OCI-LY7 (cell line): ENCODE data around the gene CPB1. TPM values are rescaled to one million over a fixed set of nuclear protein-coding genes. Genes with fewer than 3 reads are reported as not detected.

ENCODE experiments used
- BruUV-seq: library from RNA; stranded (reverse); fragments of 400-500 nt; replicated peaks from 2 replicates; lab custom pipeline; 2021; lab: Mats Ljungman, UMichigan
- CTCF ChIA-PET: fragments of 300-600 bp; sonication (Branson Sonifier 250); formaldehyde crosslinking; loops from one replicate; lab custom pipeline; 2022; ENCODE audit warnings: antibody characterized with exemption; ENCODE audit not compliant: unreplicated experiment; lab: Charles Lee
- POLR2A ChIA-PET: fragments of 300-600 bp; sonication (Branson Sonifier 250); formaldehyde crosslinking; loops from one replicate; lab custom pipeline; 2022; ENCODE audit warnings: antibody characterized with exemption; lab: Charles Lee
- DNase-seq: peaks from one replicate; pipeline ENCODE4 v3.0.0-alpha.2; 2015; ENCODE audit warnings: low spot score
- H2AFZ ChIP-seq: fragments of 200-600 bp; sonication (generic), shearing (Covaris generic); 2 replicates; pipeline ENCODE4 v1.6.1; 2014; ENCODE audit warnings: mild to moderate bottlenecking, antibody characterized with exemption, low read length, moderate library complexity
- H3K27ac ChIP-seq: fragments of 200-600 bp; sonication (generic); 2 replicates; pipeline ENCODE4 v1.5.1; 2014; ENCODE audit warnings: mixed run types, low read depth, mild to moderate bottlenecking, moderate library complexity, low read length, inconsistent platforms; ENCODE audit not compliant: poor library complexity, severe bottlenecking
- H3K36me3 ChIP-seq: fragments of 200-600 bp; sonication (generic); 2 replicates; pipeline ENCODE4 v1.6.1; 2014; ENCODE audit warnings: mild to moderate bottlenecking, antibody characterized with exemption, low read length, moderate library complexity, mixed read lengths; ENCODE audit not compliant: insufficient read depth
- H3K4me1 ChIP-seq: fragments of 200-600 bp; sonication (generic); 2 replicates; pipeline ENCODE4 v1.5.1; 2014; ENCODE audit warnings: mild to moderate bottlenecking, low read length; ENCODE audit not compliant: insufficient read depth, poor library complexity, severe bottlenecking
- H3K4me2 ChIP-seq: fragments of 200-600 bp; sonication (generic); 2 replicates; pipeline ENCODE4 v1.6.1; 2014; ENCODE audit warnings: mild to moderate bottlenecking, low read length
- H3K4me3 ChIP-seq: fragments of 200-600 bp; sonication (generic); 2 replicates; pipeline ENCODE4 v1.5.1; 2014; ENCODE audit warnings: mild to moderate bottlenecking, low read depth, low read length; ENCODE audit not compliant: poor library complexity, severe bottlenecking
- H3K79me2 ChIP-seq: fragments of 200-600 bp; sonication (generic); 2 replicates; pipeline ENCODE4 v1.6.1; 2016; ENCODE audit warnings: low read depth, mild to moderate bottlenecking, low read length, moderate library complexity, mixed read lengths; ENCODE audit not compliant: insufficient read depth
- H3K9me2 ChIP-seq: fragments of 200-600 bp; sonication (generic); 2 replicates; pipeline ENCODE4 v1.6.1; 2016; ENCODE audit warnings: mild to moderate bottlenecking, low read length, mixed read lengths; ENCODE audit not compliant: insufficient read depth
- H3K9me3 ChIP-seq: fragments of 200-600 bp; sonication (generic); 2 replicates; pipeline ENCODE4 v1.6.1; 2014; ENCODE audit warnings: mild to moderate bottlenecking, mixed run types, low read length, mixed read lengths
- H4K20me1 ChIP-seq: fragments of 200-600 bp; sonication (generic); 2 replicates; pipeline ENCODE4 v1.6.1; 2014; ENCODE audit warnings: mild to moderate bottlenecking, antibody characterized with exemption, low read length, moderate library complexity, mixed read lengths; ENCODE audit not compliant: insufficient read depth
- CTCF ChIP-seq: fragments of 200-600 bp; sonication (generic); conservative IDR thresholded peaks from 2 replicates; pipeline ENCODE4 v1.5.1; 2014; ENCODE audit warnings: mild to moderate bottlenecking, antibody characterized with exemption, low read length, moderate library complexity, mixed read lengths
- EZH2phosphoT487 ChIP-seq: fragments of 200-600 bp; sonication (generic); IDR thresholded peaks from 2 replicates; pipeline ENCODE4 v1.6.1; 2018; ENCODE audit warnings: low read depth, borderline replicate concordance, mild to moderate bottlenecking, mixed run types, antibody characterized with exemption, low read length, moderate library complexity, mixed read lengths
- intact Hi-C: fragments of 100-400 bp; cut with micrococcal nuclease; formaldehyde crosslinking; loops from one replicate; pipeline ENCODE4 v1.10.0; 2022; ENCODE audit not compliant: unreplicated experiment
- total RNA-seq, 2 experiments: library from RNA; depleted of rRNA in 1 of 2; stranded (reverse); fragments of >200 nt in 1 of 2; shearing (Covaris generic) in 1 of 2; gene quantifications; 2 replicates each; pipeline ENCODE4 v1.2.3, GENCODE V29; 2014 to 2022

The CPB1 gene
- total RNA-seq, 2 experiments from 2014 or later = not detected

GRCh38 chr3:148845756-148846395 lies 18.3 kb downstream of the CPB1 start:
- H3K36me3 ChIP-seq = no peaks in the 10 kb centered on the region
- no TSS peak for BruUV-seq
- no peak overlapping the region for H3K27ac ChIP-seq
- no peak overlapping the region for H3K4me2 ChIP-seq
- no peak for DNase-seq
- intact Hi-C loops = no loop called here
- ChIA-PET CTCF (no interaction called here), POLR2A (interaction anchor here (0.6 kb wide), 3 partner anchors 88 to 630 kb away, joined by 3 read pairs; no protein-coding TSS in a partner anchor)
- H3K4me3 ChIP-seq = no peak overlapping the region
- H3K9me3 ChIP-seq = no peaks in the 10 kb centered on the region
- H4K20me1 ChIP-seq = no peaks in the 10 kb centered on the region
- H2AFZ ChIP-seq = no peak overlapping the region
- H3K9me2 ChIP-seq = no peaks in the 10 kb centered on the region
- no peaks in the 10 kb centered on the region for H3K79me2 ChIP-seq
- H3K4me1 ChIP-seq = no peaks in the 10 kb centered on the region
- TF ChIP-seq CTCF = no peak
- TF ChIP-seq EZH2phosphoT487 = no peak

GRCh38 chr3:148847351-148847750 lies 19.7 kb downstream of the CPB1 start:
- no peak overlapping the region for H3K4me2 ChIP-seq
- ChIA-PET CTCF (no interaction called here), POLR2A (interaction anchor here (0.7 to 1.0 kb wide), 2 partner anchors 43 to 468 kb away, joined by 3 to 7 read pairs; no protein-coding TSS in a partner anchor)
- no peaks in the 10 kb centered on the region for H3K36me3 ChIP-seq
- TF ChIP-seq EZH2phosphoT487 (no peak), CTCF (no peak)
- no peaks in the 10 kb centered on the region for H3K4me1 ChIP-seq
- H3K4me3 ChIP-seq = no peak overlapping the region
- H4K20me1 ChIP-seq = no peaks in the 10 kb centered on the region
- H3K9me3 ChIP-seq = no peaks in the 10 kb centered on the region
- no peak overlapping the region for H3K27ac ChIP-seq
- no peaks in the 10 kb centered on the region for H3K9me2 ChIP-seq
- intact Hi-C loops = no loop called here
- H3K79me2 ChIP-seq = no peaks in the 10 kb centered on the region
- DNase-seq = no peak
- H2AFZ ChIP-seq = no peak overlapping the region
- BruUV-seq = no TSS peak

GRCh38 chr3:148848410-148848809 lies 20.8 kb downstream of the CPB1 start:
- no peak for TF ChIP-seq EZH2phosphoT487
- no peak for TF ChIP-seq CTCF

More at GRCh38 chr3:148848410-148848809, 20.8 kb downstream of the CPB1 start:
- no TSS peak for BruUV-seq
- H3K79me2 ChIP-seq = no peaks in the 10 kb centered on the region
- no peak for DNase-seq
- H3K9me2 ChIP-seq = no peaks in the 10 kb centered on the region
- no peaks in the 10 kb centered on the region for H3K36me3 ChIP-seq
- H2AFZ ChIP-seq = no peak overlapping the region
- POLR2A ChIA-PET = interaction anchor here (1.0 kb wide), 1 partner anchor 44 kb away, joined by 3 read pairs; no protein-coding TSS in a partner anchor
- intact Hi-C loops = no loop called here
- no peak overlapping the region for H3K27ac ChIP-seq
- H3K4me2 ChIP-seq = no peak overlapping the region
- H3K9me3 ChIP-seq = no peaks in the 10 kb centered on the region
- no peaks in the 10 kb centered on the region for H3K4me1 ChIP-seq
- CTCF ChIA-PET = no interaction called here
- H3K4me3 ChIP-seq = no peak overlapping the region
- H4K20me1 ChIP-seq = no peaks in the 10 kb centered on the region
